HG02943 (cell line): ENCODE measurements around the gene DCAF8L2.
"Not testable (repeated sequence)": the region's sequence is repeated elsewhere in the genome, so short reads cannot be mapped to it uniquely, and the experiment has no call there.

ENCODE experiments used
- ATAC-seq: cut with Tn5 transposase; IDR thresholded peaks from one replicate; pipeline ENCODE4 v1.9.1; 2021; ENCODE audit warnings: mild to moderate bottlenecking, low read depth, moderate library complexity; ENCODE audit not compliant: unreplicated experiment

Gene DCAF8L2

GRCh38 chrX:27674491-27674890 lies 84.3 kb downstream of the DCAF8L2 start:
- ATAC-seq, result no peak

GRCh38 chrX:27675493-27675892 lies 85.3 kb downstream of the DCAF8L2 start:
- ATAC-seq, result no peak

- ATAC-seq, result no peak
Measured at GRCh38 chrX:27679281-27679680, 89.1 kb downstream of the DCAF8L2 start.

- ATAC-seq, result no peak
Measured at GRCh38 chrX:27680726-27681125, 90.6 kb downstream of the DCAF8L2 start.

- ATAC-seq, result not testable (repeated sequence)
Measured at GRCh38 chrX:27683566-27684208, 93.5 kb downstream of the DCAF8L2 start.

- no peak for ATAC-seq
Measured at GRCh38 chrX:27694667-27695066, 104.5 kb downstream of the DCAF8L2 start.

- ATAC-seq, result no peak
Measured at GRCh38 chrX:27706526-27706925, 116.4 kb downstream of the DCAF8L2 start.

- ATAC-seq, result no peak
Measured at GRCh38 chrX:27715610-27716009, 125.5 kb downstream of the DCAF8L2 start.

- ATAC-seq, result no peak
Measured at GRCh38 chrX:27728291-27728690, 138.1 kb downstream of the DCAF8L2 start.

GRCh38 chrX:27731962-27732361 lies 141.8 kb downstream of the DCAF8L2 start:
- no peak for ATAC-seq

- no peak for ATAC-seq
Measured at GRCh38 chrX:27735914-27736313, 145.8 kb downstream of the DCAF8L2 start.

- ATAC-seq, result no peak
Measured at GRCh38 chrX:27740933-27741332, 150.8 kb downstream of the DCAF8L2 start.

GRCh38 chrX:27743521-27743920 lies 153.4 kb downstream of the DCAF8L2 start:
- ATAC-seq, result not testable (repeated sequence)

- ATAC-seq, result no peak
Measured at GRCh38 chrX:27746516-27746915, 156.4 kb downstream of the DCAF8L2 start.

GRCh38 chrX:27750298-27750697 lies 160.2 kb downstream of the DCAF8L2 start:
- ATAC-seq, result not testable (repeated sequence)

- no peak for ATAC-seq
Measured at GRCh38 chrX:27751976-27752375, 161.8 kb downstream of the DCAF8L2 start.

GRCh38 chrX:27765718-27766117 lies 175.6 kb downstream of the DCAF8L2 start:
- ATAC-seq, result no peak

- ATAC-seq, result no peak
Measured at GRCh38 chrX:27767387-27767786, 177.2 kb downstream of the DCAF8L2 start.

- no peak for ATAC-seq
Measured at GRCh38 chrX:27775984-27776383, 185.8 kb downstream of the DCAF8L2 start.

- ATAC-seq, result no peak
Measured at GRCh38 chrX:27796640-27797257, 206.6 kb downstream of the DCAF8L2 start.

- ATAC-seq, result no peak
Measured at GRCh38 chrX:27797575-27797974, 207.4 kb downstream of the DCAF8L2 start.
